SK-N-SH (cell line): ENCODE results near the gene PARP9. TPM values are rescaled to one million over a fixed set of nuclear protein-coding genes. Genes with fewer than 3 reads are reported as not detected.

Experiments used
- CTCF ChIA-PET: fragments of 300-600, 350-600 bp; formaldehyde crosslinking; extraction: SDS; loops from one replicate; lab custom pipeline; 2021; lab: Yijun Ruan, JAX
- POLR2A ChIA-PET: fragments of 350-600 bp; sonication (Branson Sonifier 250); formaldehyde crosslinking; extraction: SDS; loops from one replicate; lab custom pipeline; 2020; ENCODE audit warnings: antibody characterized with exemption, inconsistent platforms; lab: Yijun Ruan, JAX
- DNase-seq: peaks from one replicate; pipeline ENCODE4 v3.0.0; 2012
- H2AFZ ChIP-seq: fragments of 200-600 bp; sonication (generic); 2 replicates; pipeline ENCODE4 v1.8.1; 2016; ENCODE audit warnings: antibody characterized with exemption, mild to moderate bottlenecking, low read depth
- H3F3A ChIP-seq: fragments of 200-600 bp; sonication (generic); replicated peaks from 2 replicates; pipeline ENCODE3; 2016; ENCODE audit warnings: antibody characterized with exemption, mild to moderate bottlenecking; ENCODE audit not compliant: insufficient read depth
- H3K27ac ChIP-seq, 2 experiments: fragments of 200-500 bp in 1 of 2; fragments of 200-600 bp in 1 of 2; sonication (Bioruptor generic) in 1 of 2; sonication (generic), shearing (Covaris generic) in 1 of 2; 2 replicates each; pipeline versions ENCODE4 v1.5.1 to v1.6.1; 2014 to 2016; ENCODE audit warnings: low read depth in 2 of 2, inconsistent platforms in 1 of 2, low read length in 1 of 2, mild to moderate bottlenecking in 1 of 2, mixed read lengths in 1 of 2
- H3K27me3 ChIP-seq: fragments of 200-600 bp; sonication (generic), shearing (Covaris generic); 2 replicates; pipeline ENCODE4 v1.6.1; 2016; ENCODE audit warnings: mixed run types; ENCODE audit not compliant: insufficient read depth
- H3K36me3 ChIP-seq, 2 experiments: fragments of 200-500 bp in 1 of 2; fragments of 200-600 bp in 1 of 2; sonication (Bioruptor generic) in 1 of 2; sonication (generic) in 1 of 2; replicated peaks in 1 of 2; 2 replicates each; pipeline versions ENCODE3 to v1.5.1; 2014 to 2016; ENCODE audit warnings: low read length in 1 of 2, mild to moderate bottlenecking in 1 of 2; ENCODE audit not compliant: insufficient read depth in 2 of 2, control insufficient read depth in 1 of 2
- H3K4me1 ChIP-seq, 2 experiments: fragments of 200-500 bp in 1 of 2; fragments of 200-600 bp in 1 of 2; sonication (Bioruptor generic) in 1 of 2; sonication (generic), shearing (Covaris generic) in 1 of 2; 2 replicates each; pipeline versions ENCODE4 v1.5.1 to v1.6.1; 2014 to 2016; ENCODE audit warnings: low read depth in 1 of 2, low read length in 1 of 2, mixed run types in 1 of 2; ENCODE audit not compliant: insufficient read depth in 2 of 2, control insufficient read depth in 1 of 2
- H3K4me2 ChIP-seq: fragments of 200-600 bp; sonication (generic), shearing (Covaris generic); 2 replicates; pipeline ENCODE4 v1.6.1; 2017; ENCODE audit warnings: mixed run types
- H3K4me3 ChIP-seq, 2 experiments: fragments of 200-500 bp in 1 of 2; fragments of 200-600 bp in 1 of 2; sonication (Bioruptor generic) in 1 of 2; sonication (generic), shearing (Covaris generic) in 1 of 2; 2 replicates each; pipeline versions ENCODE4 v1.5.1 to v1.8.1; 2014 to 2016; ENCODE audit warnings: low read depth in 2 of 2, inconsistent platforms in 1 of 2, low read length in 1 of 2, mild to moderate bottlenecking in 1 of 2, mixed read lengths in 1 of 2, moderate library complexity in 1 of 2
- H3K79me2 ChIP-seq: fragments of 200-600 bp; sonication (generic); 2 replicates; pipeline ENCODE4 v1.8.1; 2017; ENCODE audit warnings: mild to moderate bottlenecking; ENCODE audit not compliant: insufficient read depth
- H3K9ac ChIP-seq: fragments of 200-600 bp; sonication (generic); 2 replicates; pipeline ENCODE4 v1.6.1; 2017; ENCODE audit warnings: mixed run types
- H3K9me2 ChIP-seq: fragments of 200-600 bp; sonication (generic); 2 replicates; pipeline ENCODE4 v1.6.1; 2017; ENCODE audit warnings: mixed run types
- H3K9me3 ChIP-seq: fragments of 200-600 bp; sonication (generic); 2 replicates; pipeline ENCODE4 v1.6.1; 2017; ENCODE audit warnings: mixed run types, mild to moderate bottlenecking, moderate library complexity
- H4K20me1 ChIP-seq: fragments of 200-600 bp; sonication (generic); 2 replicates; pipeline ENCODE4 v1.6.1; 2017; ENCODE audit warnings: mild to moderate bottlenecking, mixed run types; ENCODE audit not compliant: insufficient read depth
- FOSL2 ChIP-seq: IDR thresholded peaks from 2 replicates; pipeline ENCODE4 v1.4.0; 2012; ENCODE audit warnings: low read depth, mild to moderate bottlenecking, moderate library complexity, borderline replicate concordance
- GATA2 ChIP-seq: sonication (generic); formaldehyde crosslinking; IDR thresholded peaks from 2 replicates; pipeline ENCODE4 v1.5.0; 2020; ENCODE audit warnings: mild to moderate bottlenecking, missing genetic modification reagents
- JUND ChIP-seq: IDR thresholded peaks from 2 replicates; pipeline ENCODE4 v1.4.0; 2012
- MEF2A ChIP-seq: IDR thresholded peaks from 2 replicates; pipeline ENCODE4 v1.4.0; 2012; ENCODE audit warnings: low read depth, borderline replicate concordance
- WGBS: methylation state at CpG from one replicate; pipeline ENCODE4 v1.1.6; 2017; ENCODE audit warnings: low lambda C conversion rate; 5-methylcytosine and 5-hydroxymethylcytosine counted together
- polyA plus RNA-seq, 3 experiments: library from polyadenylated mRNA; depleted of rRNA; stranded (reverse); fragments of >200 nt; gene quantifications; 2 replicates each; pipeline ENCODE4 v1.2.3, GENCODE V29; 2012
- small RNA-seq, 7 experiments: library from RNA; depleted of rRNA; stranded (forward); fragments of <200 nt; gene quantifications; one replicate each; pipeline ENCODE3, GENCODE V24; 2012
- TF ChIP-seq, protein P1 (sequence below): IDR thresholded peaks from 2 replicates; pipeline ENCODE4 v1.4.0; 2012; ENCODE audit warnings: low read depth, borderline replicate concordance

PARP9 gene
- polyA plus RNA-seq, 1 of the 3 experiments (the other 2 are of a cell fraction), result 13.5 TPM

DNA sequence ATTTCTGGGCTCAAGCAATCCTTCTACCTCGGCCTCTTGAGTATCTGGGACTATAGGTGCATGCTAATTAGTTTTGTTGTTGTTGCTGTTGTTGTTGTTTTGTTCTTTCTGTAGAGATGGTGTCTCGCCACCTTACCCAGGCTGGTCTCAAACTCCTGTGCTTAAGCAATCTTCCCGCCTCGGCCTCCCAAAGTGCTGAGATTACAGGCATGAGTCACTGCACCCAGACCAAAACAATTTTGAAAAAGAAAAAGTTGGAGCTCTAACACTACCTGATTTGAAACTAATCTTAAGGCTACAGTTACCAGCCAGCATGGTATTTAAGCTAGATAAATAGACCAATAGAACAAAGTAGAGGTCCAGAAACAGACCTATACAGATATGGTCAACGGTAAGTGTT, 79.1 kb downstream of the PARP9 start:
- no peak overlapping the region for H3K9ac ChIP-seq
- H3K27ac ChIP-seq, result no peak overlapping the region
- DNase-seq, result no peak
- H3K4me2 ChIP-seq, result no peak overlapping the region
- ChIA-PET POLR2A (no interaction called here), CTCF (no interaction called here)
- WGBS, result 77% methylated on average over 5 of the region's 5 CpGs
- H3K9me2 ChIP-seq, result no peaks in the 10 kb centered on the region
- H3K79me2 ChIP-seq, result peaks cover 98% of the 10 kb centered on the region
- H3K4me3 ChIP-seq, result no peak overlapping the region
- no peaks in the 10 kb centered on the region for H3K9me3 ChIP-seq
- no peaks in the 10 kb centered on the region for H3K27me3 ChIP-seq
- peaks cover 4 to 10% of the 10 kb centered on the region in 2 experiments for H3K36me3 ChIP-seq
- peaks cover 2 to 7% of the 10 kb centered on the region in 2 experiments; a peak in 2 of 4 replicates for H3K4me1 ChIP-seq
- TF ChIP-seq JUND (peak; percentile 15; the same call in 1 of the 2 replicates), FOSL2 (peak; percentile 49; the same call in 1 of the 2 replicates), MEF2A (no peak)
- H4K20me1 ChIP-seq, result peaks cover 37% of the 10 kb centered on the region
- peaks cover 30% of the 10 kb centered on the region for H3F3A ChIP-seq
- no peak overlapping the region for H2AFZ ChIP-seq

DNA sequence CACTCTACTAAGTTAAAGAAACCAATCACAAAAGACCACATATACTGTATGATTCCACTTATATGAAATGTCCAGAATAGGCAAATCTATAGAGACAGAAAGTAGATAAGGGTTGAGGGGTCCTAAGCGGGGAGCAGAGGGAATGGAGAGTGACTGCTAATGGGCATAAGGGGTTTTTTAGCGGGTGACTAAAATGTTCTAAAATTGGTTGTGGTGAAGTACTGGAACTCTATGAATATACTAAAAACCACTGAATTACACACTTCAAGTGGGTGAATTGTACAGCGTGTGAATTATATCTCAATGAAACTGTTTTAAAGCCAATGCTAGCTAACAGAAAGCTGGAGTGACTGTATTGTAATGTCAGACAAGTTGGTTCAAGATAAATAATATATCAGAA, 82.7 kb downstream of the PARP9 start:
- Histone ChIP-seq H3K4me3 (no peak overlapping the region), H3F3A (peaks cover 13% of the 10 kb centered on the region), H3K27me3 (no peaks in the 10 kb centered on the region), H3K79me2 (peaks cover 98% of the 10 kb centered on the region), H3K9me2 (no peaks in the 10 kb centered on the region), H3K27ac (no peak overlapping the region; a peak in 1 of 4 replicates), H3K9me3 (no peaks in the 10 kb centered on the region), H4K20me1 (peaks cover 55% of the 10 kb centered on the region), H2AFZ (no peak overlapping the region), H3K4me1 (peaks cover 2 to 7% of the 10 kb centered on the region in 2 experiments; a peak in 2 of 4 replicates), H3K9ac (no peak overlapping the region), H3K36me3 (peaks cover 0 to 15% of the 10 kb centered on the region in 2 experiments), H3K4me2 (no peak overlapping the region)
- DNase-seq, result no peak
- ChIA-PET CTCF (no interaction called here), POLR2A (no interaction called here)
- TF ChIP-seq, protein P1, sequence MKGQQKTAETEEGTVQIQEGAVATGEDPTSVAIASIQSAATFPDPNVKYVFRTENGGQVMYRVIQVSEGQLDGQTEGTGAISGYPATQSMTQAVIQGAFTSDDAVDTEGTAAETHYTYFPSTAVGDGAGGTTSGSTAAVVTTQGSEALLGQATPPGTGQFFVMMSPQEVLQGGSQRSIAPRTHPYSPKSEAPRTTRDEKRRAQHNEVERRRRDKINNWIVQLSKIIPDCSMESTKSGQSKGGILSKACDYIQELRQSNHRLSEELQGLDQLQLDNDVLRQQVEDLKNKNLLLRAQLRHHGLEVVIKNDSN, result no peak
- no peak for TF ChIP-seq GATA2 (CRISPR knock-in tag)
- WGBS, result 95% methylated on average over 3 of the region's 3 CpGs

Small RNA genes within 50 kb of the gene (small RNA-seq; reads per million reads assigned to genes)
- 0 reads per million in 7 experiments for gene AC096861.1

Other genes starting within 250 kb of the PARP9 start
- not detected in 2 replicates for gene CSTA, start 239.1 kb downstream of the PARP9 start, polyA plus RNA-seq (2012; rRNA removed)
- gene MIX23, start 181.1 kb downstream of the PARP9 start, polyA plus RNA-seq (2012; rRNA removed), result 11.0 and 11.2 TPM in 2 replicates
- 35.1 and 35.3 TPM in 2 replicates for gene FAM162A, start 180.1 kb downstream of the PARP9 start, polyA plus RNA-seq (2012; rRNA removed)
- 2.2 and 3.5 TPM in 2 replicates for gene WDR5B, start 148.2 kb downstream of the PARP9 start, polyA plus RNA-seq (2012; rRNA removed)
- gene KPNA1, start 49.4 kb downstream of the PARP9 start, polyA plus RNA-seq (2012; rRNA removed), result 21.6 and 32.0 TPM in 2 replicates
- 2.6 and 2.7 TPM in 2 replicates for gene DTX3L, start within 50 bp of the PARP9 start, polyA plus RNA-seq (2012; rRNA removed)
- gene PARP15, start 13.3 kb upstream of the PARP9 start, polyA plus RNA-seq (2012; rRNA removed), result not detected in 2 replicates
- 9.2 and 11.0 TPM in 2 replicates for gene PARP14, start 116.5 kb upstream of the PARP9 start, polyA plus RNA-seq (2012; rRNA removed)
- gene HSPBAP1, start 229.5 kb upstream of the PARP9 start, polyA plus RNA-seq (2012; rRNA removed), result 5.1 and 6.7 TPM in 2 replicates
- 6.4 and 9.1 TPM in 2 replicates for gene SLC49A4, start 230.8 kb upstream of the PARP9 start, polyA plus RNA-seq (2012; rRNA removed)